ENCODE data around the gene AEN. TPM values are rescaled to one million over a fixed set of nuclear protein-coding genes. Genes with fewer than 3 reads are reported as not detected.

Gene AEN
- total RNA-seq, 1 donor from 2014 or later, result 54.3 TPM

DNA sequence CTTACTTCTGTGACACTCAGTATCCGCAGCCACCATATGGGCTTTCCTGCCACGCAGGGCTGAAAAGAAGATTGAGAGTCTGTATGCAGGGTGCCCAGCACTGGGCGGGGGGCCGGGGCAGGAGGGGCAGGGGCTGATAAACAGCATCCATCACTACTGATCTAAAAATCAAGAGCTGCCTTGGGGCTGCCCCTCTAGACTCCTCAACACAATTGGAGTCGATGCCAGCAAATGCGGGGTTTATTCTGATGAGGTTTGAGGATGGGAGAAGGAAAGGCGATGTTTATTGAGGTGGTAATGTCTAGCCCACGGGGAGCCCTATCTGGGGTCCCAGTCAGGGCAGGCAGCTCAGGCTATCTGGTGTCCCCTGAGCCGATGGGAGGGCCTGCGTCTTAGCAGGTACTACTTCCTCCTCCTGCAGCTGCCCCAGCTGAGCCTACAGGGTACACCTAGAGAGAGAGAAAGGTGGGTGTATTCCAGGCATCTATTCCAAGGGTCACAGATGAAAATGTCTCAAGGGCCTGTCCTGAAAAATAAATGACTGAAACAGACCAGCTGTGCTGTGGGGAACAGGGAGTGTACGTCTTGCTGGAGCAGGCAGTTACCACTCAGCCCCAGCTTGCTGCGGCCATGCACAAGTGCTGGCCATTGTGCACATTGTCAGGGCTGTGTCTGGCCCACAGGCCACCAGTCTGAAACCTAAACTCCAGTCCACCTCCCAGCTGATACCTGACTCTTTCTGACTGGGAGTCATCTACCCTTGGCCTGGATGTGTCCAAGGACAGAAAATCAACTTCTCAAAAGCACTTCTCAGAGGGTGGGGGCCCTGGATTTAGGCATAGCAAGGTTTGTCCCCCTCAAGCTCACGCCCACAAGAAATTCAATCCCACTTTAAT, 37.2 kb downstream of the AEN start:
- no peak for DNase-seq (ENCODE audit: low spot score)
- H3K36me3 Mint-ChIP-seq (ENCODE audit: low read depth), result peaks cover under 1% of the 10 kb centered on the region

DNA sequence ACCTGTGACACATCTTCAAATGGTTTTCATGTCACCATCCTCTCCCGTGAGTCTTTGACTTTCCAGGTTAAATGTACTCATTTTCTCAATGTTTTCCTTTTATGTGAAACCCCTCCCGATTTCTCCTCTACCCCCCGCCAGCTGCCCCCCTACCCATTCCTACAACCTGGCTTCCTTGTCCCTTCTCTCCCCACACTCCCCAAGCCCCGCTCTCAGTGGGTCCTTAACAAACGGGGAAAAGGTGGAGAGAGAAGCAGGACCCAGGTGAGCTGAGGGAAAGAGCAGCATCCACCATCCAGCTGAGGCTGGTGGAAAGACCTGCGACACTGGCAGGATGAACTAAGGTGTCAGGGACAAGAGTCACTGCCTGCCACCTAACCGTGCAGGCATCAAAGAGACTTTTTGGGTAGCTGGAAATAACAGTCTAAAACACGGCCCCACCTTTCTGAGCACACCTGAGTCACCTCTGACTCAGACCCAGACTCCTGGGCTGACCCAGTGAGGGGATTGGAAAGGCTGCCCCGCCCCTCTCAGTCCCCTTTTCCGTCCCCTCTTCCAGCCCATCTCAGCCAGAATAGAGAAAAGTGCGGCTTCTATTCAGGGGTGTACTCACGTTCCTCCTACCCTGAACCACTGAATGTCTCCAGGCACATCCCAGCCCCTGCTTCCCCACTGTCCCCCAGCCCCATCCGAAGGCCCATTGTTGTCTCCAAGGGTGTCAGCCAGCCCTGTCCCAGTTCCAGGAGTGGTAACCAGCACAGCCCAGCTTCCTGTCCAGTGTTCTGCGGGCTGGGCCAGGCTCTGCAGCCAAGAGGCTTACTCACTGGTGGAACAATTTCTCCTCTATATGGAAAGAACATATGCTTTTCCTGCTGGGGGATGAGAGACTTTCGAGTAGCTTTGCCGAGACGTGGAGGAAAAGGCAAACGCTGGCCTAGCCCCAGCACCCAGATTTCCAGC, 38.1 kb downstream of the AEN start:
- peaks cover 5% of the 10 kb centered on the region for H3K4me1 Mint-ChIP-seq (ENCODE audit: low read depth)

More for the DNA sequence above, 37.2 kb downstream of the AEN start:
- Mint-ChIP-seq H3K27me3 (ENCODE audit: low read depth) (no peaks in the 10 kb centered on the region), H3K27ac (no peak overlapping the region), H3K4me1 (ENCODE audit: low read depth) (peaks cover 5% of the 10 kb centered on the region), H3K4me3 (ENCODE audit: low read depth) (no peak overlapping the region), H3K9me3 (no peaks in the 10 kb centered on the region)
- intact Hi-C loops (cut with micrococcal nuclease), result no loop called here

DNA sequence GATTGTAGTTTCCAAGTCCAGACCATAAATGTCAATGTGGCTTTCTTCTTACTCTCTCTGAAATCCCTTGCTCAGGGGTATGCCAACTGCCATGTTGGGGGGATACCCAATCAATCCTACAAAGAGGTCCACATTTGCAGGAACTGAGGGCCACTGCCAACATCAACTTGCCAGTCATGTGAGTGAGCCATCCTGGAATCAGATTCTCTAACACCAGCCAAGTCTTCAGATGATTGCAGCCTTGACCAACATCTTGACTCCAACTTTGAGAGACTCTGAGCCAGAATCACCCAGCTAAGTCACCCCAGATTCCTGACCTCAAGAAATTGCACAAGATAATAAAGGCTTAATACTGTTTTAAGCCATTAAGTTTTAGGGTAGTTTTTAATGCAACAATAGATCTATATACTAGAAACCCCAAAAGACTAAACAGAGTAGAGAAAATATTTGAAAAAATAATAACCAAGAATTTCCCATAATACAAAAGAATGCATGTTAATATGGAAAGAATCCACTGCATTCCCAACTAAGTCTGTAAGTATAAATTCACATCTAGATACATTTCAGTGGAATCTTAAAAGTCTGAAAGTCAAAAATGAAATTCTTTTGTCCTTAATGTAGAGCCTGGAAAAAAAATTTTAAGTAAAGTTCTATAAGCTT, 40.0 kb downstream of the AEN start:
- H3K4me1 Mint-ChIP-seq (ENCODE audit: low read depth), result peaks cover 6% of the 10 kb centered on the region
- H3K36me3 Mint-ChIP-seq (ENCODE audit: low read depth), result no peaks in the 10 kb centered on the region
- no peaks in the 10 kb centered on the region for H3K9me3 Mint-ChIP-seq
- no peaks in the 10 kb centered on the region for H3K27me3 Mint-ChIP-seq (ENCODE audit: low read depth)
- no peak for DNase-seq (ENCODE audit: low spot score)
- no peak overlapping the region for H3K27ac Mint-ChIP-seq
- no peak overlapping the region for H3K4me3 Mint-ChIP-seq (ENCODE audit: low read depth)
- intact Hi-C loops (cut with micrococcal nuclease), result loop anchor here (5.0 kb wide), 1 partner anchor 184 kb away; no protein-coding TSS in a partner anchor

More for the DNA sequence above, 38.1 kb downstream of the AEN start:
- Mint-ChIP-seq H3K36me3 (ENCODE audit: low read depth) (no peaks in the 10 kb centered on the region), H3K9me3 (no peaks in the 10 kb centered on the region), H3K27me3 (ENCODE audit: low read depth) (no peaks in the 10 kb centered on the region), H3K4me3 (ENCODE audit: low read depth) (no peak overlapping the region), H3K27ac (no peak overlapping the region)
- no peak for DNase-seq (ENCODE audit: low spot score)
- intact Hi-C loops (cut with micrococcal nuclease), result no loop called here

DNA sequence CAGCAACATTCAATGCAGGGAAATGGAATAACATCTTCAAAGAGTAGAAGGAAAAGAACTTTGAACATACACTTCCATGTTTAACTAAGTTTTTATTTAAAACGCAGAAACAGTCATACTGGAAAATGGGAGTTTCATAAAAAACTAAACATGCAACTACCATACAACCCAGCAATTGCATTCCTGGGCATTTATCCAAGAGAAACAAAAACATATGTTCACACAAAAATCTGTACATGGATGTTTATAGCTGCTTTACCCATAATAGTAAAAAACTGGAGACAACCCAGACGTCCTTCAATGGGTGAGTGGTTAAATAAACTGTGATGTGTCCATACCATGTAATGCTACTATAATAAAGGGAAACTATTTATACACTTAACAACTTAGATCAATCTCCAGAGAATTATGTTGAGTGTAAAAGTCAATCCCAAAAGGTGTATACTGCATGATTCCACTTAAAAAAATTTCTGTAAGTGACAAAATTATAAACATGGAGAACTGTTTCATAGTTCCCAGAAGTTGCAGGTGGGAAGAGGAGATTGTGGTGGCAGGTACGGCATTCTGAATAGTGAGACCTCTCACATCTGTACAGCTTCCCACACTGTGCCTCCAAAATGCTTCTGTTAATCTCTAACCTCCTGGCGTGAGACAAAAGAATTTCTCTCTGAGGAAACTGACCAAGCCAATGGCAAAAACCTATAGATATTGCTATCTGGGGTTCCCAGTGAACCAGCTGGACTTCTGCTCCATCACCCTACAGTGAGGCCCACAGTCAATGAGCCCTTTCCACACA, 40.8 kb downstream of the AEN start:
- DNase-seq (ENCODE audit: low spot score), result no peak
- intact Hi-C loops (cut with micrococcal nuclease), result loop anchor here (5.0 kb wide), 1 partner anchor 185 kb away; no protein-coding TSS in a partner anchor

DNA sequence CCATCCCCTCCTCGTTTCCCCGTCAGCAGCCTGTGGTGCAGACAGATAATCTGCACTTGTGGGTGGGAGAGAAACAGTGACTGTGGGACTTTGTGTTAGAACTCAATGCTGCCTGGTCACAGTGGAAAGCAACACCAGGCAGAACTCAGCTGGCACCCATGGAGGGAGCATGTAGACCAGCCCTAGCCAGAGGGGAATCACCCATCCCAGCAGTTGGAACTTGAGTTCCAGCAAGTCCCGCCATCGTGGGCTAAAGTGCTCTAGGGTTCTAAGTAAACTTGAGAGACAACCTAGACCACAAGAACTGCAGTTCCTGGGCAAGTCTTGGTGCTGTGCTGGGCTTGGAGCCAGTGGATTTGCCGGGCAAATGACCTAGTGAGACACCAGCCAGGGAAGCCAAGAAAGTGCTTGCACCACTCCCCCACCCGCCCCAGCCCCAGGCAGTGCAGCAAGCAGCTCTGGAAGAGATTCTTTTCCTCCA, 42.0 kb downstream of the AEN start:
- Mint-ChIP-seq H3K4me1 (ENCODE audit: low read depth) (peaks cover 6% of the 10 kb centered on the region), H3K27ac (no peak overlapping the region), H3K9me3 (no peaks in the 10 kb centered on the region), H3K27me3 (ENCODE audit: low read depth) (peaks cover 9% of the 10 kb centered on the region), H3K4me3 (ENCODE audit: low read depth) (no peak overlapping the region), H3K36me3 (ENCODE audit: low read depth) (no peaks in the 10 kb centered on the region)
- intact Hi-C loops (cut with micrococcal nuclease), result loop anchor here (5.0 kb wide), 1 partner anchor 186 kb away; no protein-coding TSS in a partner anchor
- no peak for DNase-seq (ENCODE audit: low spot score)

More for the DNA sequence above, 40.8 kb downstream of the AEN start:
- H3K9me3 Mint-ChIP-seq, result no peaks in the 10 kb centered on the region
- H3K27me3 Mint-ChIP-seq (ENCODE audit: low read depth), result no peaks in the 10 kb centered on the region
- no peaks in the 10 kb centered on the region for H3K36me3 Mint-ChIP-seq (ENCODE audit: low read depth)
- peaks cover 6% of the 10 kb centered on the region for H3K4me1 Mint-ChIP-seq (ENCODE audit: low read depth)
- no peak overlapping the region for H3K4me3 Mint-ChIP-seq (ENCODE audit: low read depth)
- no peak overlapping the region for H3K27ac Mint-ChIP-seq

DNA sequence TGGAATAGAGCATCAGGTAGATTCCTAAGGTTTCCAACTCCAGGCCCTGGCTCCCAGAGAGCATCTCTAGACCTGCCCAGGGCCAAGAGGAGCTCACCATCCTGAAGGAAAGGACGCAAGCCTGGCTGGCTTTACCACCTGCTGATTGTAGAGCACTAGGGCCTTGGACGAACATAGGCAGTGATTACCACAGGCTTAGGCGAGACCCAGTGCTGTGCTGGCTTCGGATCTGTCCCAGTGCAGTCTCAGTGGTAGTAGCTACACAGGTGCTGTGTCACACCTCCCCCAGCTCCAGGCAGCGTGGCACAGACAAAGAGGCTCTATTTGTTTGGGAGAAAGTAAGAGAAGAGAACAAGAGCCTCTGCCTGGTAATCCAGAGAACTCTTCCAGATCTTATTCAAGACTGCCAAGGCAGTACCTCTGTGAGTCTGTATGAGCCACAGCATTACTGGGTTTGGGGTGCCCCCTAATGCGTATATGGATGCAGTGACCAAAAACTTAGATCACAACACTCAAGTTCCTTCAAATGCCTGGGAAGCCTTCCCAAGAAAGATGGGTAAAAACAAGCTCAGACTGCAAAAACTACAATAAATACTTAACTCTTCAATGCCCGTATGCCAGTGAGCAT, 43.1 kb downstream of the AEN start:
- H3K4me3 Mint-ChIP-seq (ENCODE audit: low read depth), result no peak overlapping the region
- no peak for DNase-seq (ENCODE audit: low spot score)
- H3K4me1 Mint-ChIP-seq (ENCODE audit: low read depth), result peaks cover 6% of the 10 kb centered on the region
- H3K27me3 Mint-ChIP-seq (ENCODE audit: low read depth), result peaks cover 16% of the 10 kb centered on the region
- intact Hi-C loops (cut with micrococcal nuclease), result loop anchor here (1.0 to 5.0 kb wide), 2 partner anchors 40 to 187 kb away; no protein-coding TSS in a partner anchor
- no peaks in the 10 kb centered on the region for H3K9me3 Mint-ChIP-seq
- H3K36me3 Mint-ChIP-seq (ENCODE audit: low read depth), result no peaks in the 10 kb centered on the region
- no peak overlapping the region for H3K27ac Mint-ChIP-seq

DNA sequence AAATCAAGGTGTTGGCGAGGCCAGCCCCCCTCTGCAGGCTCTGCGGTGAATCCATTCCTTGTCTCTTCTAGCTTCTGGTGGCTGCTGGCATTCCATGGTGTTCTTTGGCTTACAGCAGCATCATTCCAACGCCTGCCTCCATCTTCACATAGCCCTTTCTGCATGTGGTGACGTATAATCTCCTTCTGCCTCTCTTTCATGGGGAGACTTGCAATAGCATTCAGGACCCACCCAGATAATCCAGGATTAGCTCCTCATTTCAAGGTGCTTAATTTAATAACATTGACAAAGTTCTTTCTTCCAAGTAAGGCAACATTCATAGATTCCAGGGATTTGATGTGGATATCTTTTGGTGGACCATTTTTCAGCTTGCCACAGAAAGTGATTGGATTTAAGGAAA, 53.5 kb downstream of the AEN start:
- DNase-seq (ENCODE audit: low spot score), result no peak
- Mint-ChIP-seq H3K36me3 (ENCODE audit: low read depth) (no peaks in the 10 kb centered on the region), H3K4me3 (ENCODE audit: low read depth) (no peak overlapping the region), H3K4me1 (ENCODE audit: low read depth) (no peaks in the 10 kb centered on the region), H3K27me3 (ENCODE audit: low read depth) (peaks cover 41% of the 10 kb centered on the region), H3K27ac (no peak overlapping the region), H3K9me3 (no peaks in the 10 kb centered on the region)
- intact Hi-C loops (cut with micrococcal nuclease), result no loop called here

DNA sequence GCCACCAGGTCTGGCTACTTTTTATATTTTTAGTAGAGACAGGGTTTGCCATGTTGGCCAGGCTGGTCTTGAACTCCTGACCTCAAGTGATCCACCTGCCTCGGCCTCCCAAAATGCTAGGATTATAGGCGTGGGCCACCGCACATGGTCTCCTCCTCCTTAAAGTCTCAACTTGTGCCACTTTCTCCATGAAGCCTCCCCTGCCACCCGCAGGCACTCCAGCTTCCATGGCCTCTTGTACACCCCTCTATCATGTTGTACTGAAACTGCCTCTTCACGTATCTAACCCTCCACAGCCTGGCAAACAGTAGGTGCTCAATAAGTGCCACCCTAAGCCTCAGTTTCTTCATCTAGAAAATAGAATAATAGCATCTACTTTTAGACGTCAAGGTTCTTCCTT, 57.6 kb downstream of the AEN start:
- Mint-ChIP-seq H3K27ac (no peak overlapping the region), H3K36me3 (ENCODE audit: low read depth) (no peaks in the 10 kb centered on the region), H3K9me3 (no peaks in the 10 kb centered on the region), H3K4me3 (ENCODE audit: low read depth) (no peak overlapping the region), H3K27me3 (ENCODE audit: low read depth) (peaks cover 15% of the 10 kb centered on the region), H3K4me1 (ENCODE audit: low read depth) (no peaks in the 10 kb centered on the region)
- DNase-seq (ENCODE audit: low spot score), result no peak
- intact Hi-C loops (cut with micrococcal nuclease), result no loop called here

DNA sequence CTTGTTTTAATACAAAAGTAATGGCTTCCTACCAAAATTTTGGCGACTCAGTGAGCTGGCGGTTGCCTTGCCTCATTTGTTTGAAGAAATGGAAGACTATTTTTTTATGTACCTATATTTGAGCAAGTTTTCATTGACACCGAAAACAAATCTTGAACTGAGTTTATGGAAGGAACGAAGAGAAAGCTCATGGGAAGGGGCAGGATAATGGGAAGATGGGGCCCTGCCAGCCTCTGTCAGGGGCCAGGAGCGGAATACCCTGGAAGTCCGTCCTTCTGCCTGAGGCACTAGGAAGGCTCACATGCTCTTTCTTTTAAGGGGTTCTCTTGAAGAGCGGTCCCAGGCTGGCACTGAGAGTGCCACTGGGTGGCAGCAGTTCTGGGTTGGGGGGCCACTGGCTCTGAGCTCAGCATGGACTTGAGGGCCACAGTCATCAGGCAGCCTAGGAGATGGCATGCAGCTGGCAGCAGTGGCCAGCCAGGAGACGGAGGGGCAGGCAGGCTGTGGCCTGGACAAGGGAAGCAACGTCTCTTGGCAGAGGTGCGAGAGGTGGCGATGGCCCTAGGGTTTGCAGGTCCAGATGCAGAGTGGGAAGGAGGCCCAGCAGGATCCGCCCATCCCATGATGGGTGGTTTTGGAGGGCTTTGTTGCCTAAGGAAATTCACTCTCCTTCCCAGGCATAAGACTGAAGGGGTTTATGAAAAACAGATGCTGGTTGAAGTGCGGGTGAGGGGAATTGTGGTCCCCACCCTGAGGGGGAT, 59.3 kb downstream of the AEN start:
- H3K27me3 Mint-ChIP-seq (ENCODE audit: low read depth), result peaks cover 12% of the 10 kb centered on the region
- no peaks in the 10 kb centered on the region for H3K4me1 Mint-ChIP-seq (ENCODE audit: low read depth)
- no peak for DNase-seq (ENCODE audit: low spot score)

DNA sequence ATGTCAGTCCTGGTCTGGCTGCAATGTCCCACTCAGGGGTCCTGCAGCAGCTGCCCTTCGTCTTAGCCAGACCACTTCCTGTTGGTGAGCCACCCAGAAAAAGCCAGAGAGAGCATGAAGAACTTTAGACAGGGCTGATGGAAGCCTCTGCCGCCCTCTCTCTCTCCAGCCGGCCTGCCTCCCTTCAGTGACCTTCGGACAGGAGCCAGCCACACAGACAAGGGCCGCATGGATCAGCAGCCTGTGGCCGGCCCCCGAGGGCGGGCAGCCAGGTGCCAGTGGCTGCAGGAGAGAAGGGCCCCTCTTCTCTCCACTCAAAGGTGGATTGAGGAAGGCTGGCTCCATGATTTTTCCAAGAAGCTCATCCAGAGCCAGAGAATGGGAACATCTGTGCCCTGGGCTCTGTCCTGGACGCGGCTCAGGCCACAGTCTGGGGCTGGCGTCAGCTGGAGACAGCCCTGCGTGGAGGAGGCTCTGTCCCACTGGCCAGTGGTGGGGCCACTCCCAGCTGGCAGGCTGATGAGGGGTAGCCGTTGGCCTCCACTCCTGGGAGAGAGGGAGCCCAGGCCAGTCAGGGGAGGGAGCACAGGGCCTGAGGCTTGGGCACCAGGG, 60.6 kb downstream of the AEN start:
- H3K27ac Mint-ChIP-seq, result no peak overlapping the region
- no peak for DNase-seq (ENCODE audit: low spot score)
- no peaks in the 10 kb centered on the region for H3K9me3 Mint-ChIP-seq
- peaks cover 9% of the 10 kb centered on the region for H3K27me3 Mint-ChIP-seq (ENCODE audit: low read depth)
- intact Hi-C loops (cut with micrococcal nuclease), result no loop called here
- no peaks in the 10 kb centered on the region for H3K36me3 Mint-ChIP-seq (ENCODE audit: low read depth)
- H3K4me1 Mint-ChIP-seq (ENCODE audit: low read depth), result no peaks in the 10 kb centered on the region
- no peak overlapping the region for H3K4me3 Mint-ChIP-seq (ENCODE audit: low read depth)

More for the DNA sequence above, 59.3 kb downstream of the AEN start:
- intact Hi-C loops (cut with micrococcal nuclease), result no loop called here
- no peak overlapping the region for H3K27ac Mint-ChIP-seq
- H3K9me3 Mint-ChIP-seq, result no peaks in the 10 kb centered on the region
- H3K4me3 Mint-ChIP-seq (ENCODE audit: low read depth), result no peak overlapping the region
- H3K36me3 Mint-ChIP-seq (ENCODE audit: low read depth), result no peaks in the 10 kb centered on the region

Data from activated T-helper 2 cell treated with anti-CD3 and anti-CD28 coated beads, Interferon-gamma antibody, Interleukin-2, Interleukin-4, amounts not matched to agents 10 μg/mL and 5 μg/mL and 100 μg/mL, durations not matched to agents 14 hours and 24 hours and 36 hours (primary cell).